ENCODE measurements around the gene TMEM164. TPM values are rescaled to one million over a fixed set of nuclear protein-coding genes. Genes with fewer than 3 reads are reported as not detected.

Gene TMEM164
- total and polyA plus RNA-seq, 2 donors (not counting 1 experiment from before 2014, with no cell fraction given) = 5.7 to 10.2 TPM

GRCh38 chrX:110116066-110116980 lies 113.4 kb downstream of the TMEM164 start:
- Histone ChIP-seq H3K9me3 (ENCODE audit: control insufficient read depth, insufficient read depth, low read depth, low read length) (no peaks in the 10 kb centered on the region), H3K4me2 (ENCODE audit: extremely low read depth, insufficient read depth, low read length) (no peak overlapping the region), H3K27me3 (ENCODE audit: control insufficient read depth, insufficient read depth, low read length) (no peaks in the 10 kb centered on the region), H3K27ac (ENCODE audit: insufficient read depth, low read length) (no peak overlapping the region), H4K20me1 (ENCODE audit: control insufficient read depth, extremely low read depth, insufficient read depth, low read length) (no peaks in the 10 kb centered on the region), H3K79me2 (ENCODE audit: control insufficient read depth, insufficient read depth, low read length) (no peaks in the 10 kb centered on the region), H3K9ac (ENCODE audit: insufficient read depth, low read length) (no peak overlapping the region), H3K4me3 (replicated peaks in 1 of 4; ENCODE audit: control extremely low read depth in 1 of 4, insufficient read depth in 1 of 4, low read depth in 3 of 4, low read length in 4 of 4) (no peak overlapping the region), H2AFZ (ENCODE audit: low read length) (no peak overlapping the region), H3K4me1 (ENCODE audit: control insufficient read depth, extremely low read depth, insufficient read depth, low read length) (no peaks in the 10 kb centered on the region), H3K36me3 (ENCODE audit: control insufficient read depth, insufficient read depth, low read length) (no peaks in the 10 kb centered on the region)
- no peak for DNase-seq (ENCODE audit: low read depth in 2 of 2)
- no peak for TF ChIP-seq EZH2 (IDR thresholded peaks at IDR 0.05; ENCODE audit: low read length, missing control alignments)

DNA sequence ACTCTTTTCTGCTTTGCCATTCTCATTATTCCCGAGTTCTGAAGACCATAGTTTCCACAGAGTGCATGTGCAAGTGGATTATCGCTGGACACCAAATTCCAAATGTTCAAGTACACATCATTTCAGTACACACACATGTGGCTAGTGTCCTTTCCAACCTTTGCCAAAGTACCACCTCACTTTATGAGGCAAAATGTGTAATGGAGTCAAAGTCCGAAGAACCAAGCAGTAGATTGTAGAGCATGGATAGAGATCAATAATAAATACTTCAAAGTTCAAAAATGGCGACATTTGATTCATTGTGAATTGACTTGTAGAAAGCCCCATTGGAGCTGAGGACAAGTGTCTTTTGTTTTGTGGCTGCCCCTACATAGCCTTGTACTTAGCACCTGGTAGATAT lies 115.6 kb downstream of the TMEM164 start:
- no peak overlapping the region for H3K27ac ChIP-seq (ENCODE audit: insufficient read depth, low read length)
- no peaks in the 10 kb centered on the region for H3K9me3 ChIP-seq (ENCODE audit: control insufficient read depth, insufficient read depth, low read depth, low read length)
- H3K4me2 ChIP-seq (ENCODE audit: extremely low read depth, insufficient read depth, low read length) = no peak overlapping the region
- H3K9ac ChIP-seq (ENCODE audit: insufficient read depth, low read length) = no peak overlapping the region
- no peak for DNase-seq (ENCODE audit: low read depth in 2 of 2)
- H4K20me1 ChIP-seq (ENCODE audit: control insufficient read depth, extremely low read depth, insufficient read depth, low read length) = no peaks in the 10 kb centered on the region
- H3K79me2 ChIP-seq (ENCODE audit: control insufficient read depth, insufficient read depth, low read length) = no peaks in the 10 kb centered on the region
- H3K36me3 ChIP-seq (ENCODE audit: control insufficient read depth, insufficient read depth, low read length) = no peaks in the 10 kb centered on the region
- TF ChIP-seq CTCF (conservative IDR thresholded peaks at IDR 0.05 in 1 of 2, IDR thresholded peaks at IDR 0.05 in 1 of 2; ENCODE audit: low read depth in 1 of 2, low read length in 2 of 2) (no peak), EZH2 (IDR thresholded peaks at IDR 0.05; ENCODE audit: low read length, missing control alignments) (no peak)
- H3K4me1 ChIP-seq (ENCODE audit: control insufficient read depth, extremely low read depth, insufficient read depth, low read length) = no peaks in the 10 kb centered on the region
- H3K4me3 ChIP-seq (replicated peaks in 1 of 4; ENCODE audit: control extremely low read depth in 1 of 4, insufficient read depth in 1 of 4, low read depth in 3 of 4, low read length in 4 of 4) = no peak overlapping the region
- H3K27me3 ChIP-seq (ENCODE audit: control insufficient read depth, insufficient read depth, low read length) = no peaks in the 10 kb centered on the region
- H2AFZ ChIP-seq (ENCODE audit: low read length) = no peak overlapping the region

DNA sequence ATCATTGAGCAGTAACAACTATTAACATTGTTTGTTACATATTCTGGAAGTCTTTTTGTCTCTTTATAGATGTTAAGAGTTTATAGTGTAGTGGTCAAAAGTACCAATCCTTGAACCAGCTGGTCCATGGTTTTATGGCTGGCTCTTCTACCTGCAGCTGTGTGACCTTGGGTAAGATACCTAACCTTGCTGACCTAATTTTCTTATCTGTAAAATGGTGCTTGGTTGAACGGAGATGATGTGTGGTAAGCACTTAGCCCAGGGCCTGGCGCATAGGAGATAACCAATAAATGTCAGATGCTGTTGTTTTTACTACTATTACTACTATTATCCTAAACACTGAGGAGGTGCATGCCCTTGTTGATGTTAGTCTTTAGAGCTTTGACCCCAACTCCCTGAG lies 116.6 kb downstream of the TMEM164 start:
- Histone ChIP-seq H3K27me3 (ENCODE audit: control insufficient read depth, insufficient read depth, low read length) (no peaks in the 10 kb centered on the region), H3K9me3 (ENCODE audit: control insufficient read depth, insufficient read depth, low read depth, low read length) (no peaks in the 10 kb centered on the region), H3K4me3 (replicated peaks in 1 of 4; ENCODE audit: control extremely low read depth in 1 of 4, insufficient read depth in 1 of 4, low read depth in 3 of 4, low read length in 4 of 4) (no peak overlapping the region), H3K4me1 (ENCODE audit: control insufficient read depth, extremely low read depth, insufficient read depth, low read length) (no peaks in the 10 kb centered on the region), H3K27ac (ENCODE audit: insufficient read depth, low read length) (no peak overlapping the region), H3K36me3 (ENCODE audit: control insufficient read depth, insufficient read depth, low read length) (no peaks in the 10 kb centered on the region), H3K79me2 (ENCODE audit: control insufficient read depth, insufficient read depth, low read length) (no peaks in the 10 kb centered on the region), H2AFZ (ENCODE audit: low read length) (no peak overlapping the region), H3K9ac (ENCODE audit: insufficient read depth, low read length) (no peak overlapping the region), H4K20me1 (ENCODE audit: control insufficient read depth, extremely low read depth, insufficient read depth, low read length) (no peaks in the 10 kb centered on the region), H3K4me2 (ENCODE audit: extremely low read depth, insufficient read depth, low read length) (no peak overlapping the region)
- DNase-seq (ENCODE audit: low read depth in 2 of 2) = no peak
- TF ChIP-seq EZH2 (IDR thresholded peaks at IDR 0.05; ENCODE audit: low read length, missing control alignments) (no peak), CTCF (conservative IDR thresholded peaks at IDR 0.05 in 1 of 2, IDR thresholded peaks at IDR 0.05 in 1 of 2; ENCODE audit: low read depth in 1 of 2, low read length in 2 of 2) (no peak)
